GF-D8 (cell line): ENCODE results near the gene SVIL.
"Not testable (repeated sequence)": the region's sequence is repeated elsewhere in the genome, so short reads cannot be mapped to it uniquely, and the experiment has no call there.

Source experiments
- DNase-seq: peaks from one replicate; lab custom pipeline; 2025; lab: John Stamatoyannopoulos, UW

Gene SVIL

GRCh38 chr10:29600067-29600466, 34.7 kb downstream of the SVIL start:
- DNase-seq = no peak

GRCh38 chr10:29598851-29599311, 35.9 kb downstream of the SVIL start:
- DNase-seq = no peak

- no peak for DNase-seq
Observed at GRCh38 chr10:29596826-29597225, 37.9 kb downstream of the SVIL start.

- DNase-seq = no peak
Observed at GRCh38 chr10:29596356-29596755, 38.4 kb downstream of the SVIL start.

GRCh38 chr10:29595636-29596225, 39.0 kb downstream of the SVIL start:
- no peak for DNase-seq

- no peak for DNase-seq
Observed at GRCh38 chr10:29595146-29595545, 39.6 kb downstream of the SVIL start.

GRCh38 chr10:29591651-29591968, 43.2 kb downstream of the SVIL start:
- no peak for DNase-seq

- DNase-seq = no peak
Observed at GRCh38 chr10:29590915-29591650, 43.7 kb downstream of the SVIL start.

- no peak for DNase-seq
Observed at GRCh38 chr10:29588629-29589421, 45.9 kb downstream of the SVIL start.

GRCh38 chr10:29587750-29588628, 46.8 kb downstream of the SVIL start:
- not testable (repeated sequence) for DNase-seq

GRCh38 chr10:29587102-29587749, 47.5 kb downstream of the SVIL start:
- not testable (repeated sequence) for DNase-seq

GRCh38 chr10:29586509-29586908, 48.3 kb downstream of the SVIL start:
- no peak for DNase-seq

- DNase-seq = no peak
Observed at GRCh38 chr10:29585488-29585976, 49.2 kb downstream of the SVIL start.

GRCh38 chr10:29584436-29584835, 50.3 kb downstream of the SVIL start:
- no peak for DNase-seq

GRCh38 chr10:29583674-29584073, 51.1 kb downstream of the SVIL start:
- DNase-seq = no peak

- DNase-seq = not testable (repeated sequence)
Observed at GRCh38 chr10:29582769-29583168, 52.0 kb downstream of the SVIL start.

GRCh38 chr10:29579455-29579970, 55.3 kb downstream of the SVIL start:
- no peak for DNase-seq

GRCh38 chr10:29578457-29578856, 56.3 kb downstream of the SVIL start:
- no peak for DNase-seq

- DNase-seq = no peak
Observed at GRCh38 chr10:29576681-29577080, 58.1 kb downstream of the SVIL start.

- no peak for DNase-seq
Observed at GRCh38 chr10:29575098-29575455, 59.7 kb downstream of the SVIL start.
